Epithelial cell of prostate (primary cell): ENCODE results near the gene PNMA6F.

ENCODE experiments used
- DNase-seq: peaks from one replicate; pipeline ENCODE4 v3.0.0-alpha.2; 2011; ENCODE audit warnings: low read depth, low spot score
- H3K27ac ChIP-seq: fragments of 450-650 bp; 2 replicates; pipeline ENCODE4 v1.5.1; 2017; ENCODE audit warnings: mild to moderate bottlenecking

The PNMA6F gene

GRCh38 chrX:153321381-153322124 is at the start of gene PNMA6F:
Gene PNMA6F (minus strand): TSS chrX:153321767. CDS start chrX:153320674, 1,093 bp downstream.
- no peak for DNase-seq
- H3K27ac ChIP-seq = no peak within 1 kb of the TSS

- DNase-seq = no peak
- H3K27ac ChIP-seq = no peak overlapping the region
Observed at GRCh38 chrX:153371256-153371655, 49.7 kb upstream of the PNMA6F start.

- no peak for DNase-seq
- H3K27ac ChIP-seq = no peak overlapping the region
Observed at GRCh38 chrX:153370293-153371055, 48.9 kb upstream of the PNMA6F start.

- DNase-seq = no peak
Observed at GRCh38 chrX:153366878-153367538, 45.4 kb upstream of the PNMA6F start.

GRCh38 chrX:153366119-153366518 is 44.6 kb upstream of the PNMA6F start:
- H3K27ac ChIP-seq = no peak overlapping the region
- DNase-seq = no peak

More at GRCh38 chrX:153366878-153367538, 45.4 kb upstream of the PNMA6F start:
- no peak overlapping the region for H3K27ac ChIP-seq

GRCh38 chrX:153365670-153366069 is 44.1 kb upstream of the PNMA6F start:
- no peak overlapping the region for H3K27ac ChIP-seq
- no peak for DNase-seq

GRCh38 chrX:153361781-153362397 is 40.3 kb upstream of the PNMA6F start:
- DNase-seq = no peak
- H3K27ac ChIP-seq = no peak overlapping the region

GRCh38 chrX:153357877-153358276 is 36.3 kb upstream of the PNMA6F start:
- no peak for DNase-seq
- H3K27ac ChIP-seq = no peak overlapping the region

GRCh38 chrX:153353416-153353815 is 31.8 kb upstream of the PNMA6F start:
- no peak for DNase-seq
- H3K27ac ChIP-seq = no peak overlapping the region

- no peak overlapping the region for H3K27ac ChIP-seq
- no peak for DNase-seq
Observed at GRCh38 chrX:153352858-153353257, 31.3 kb upstream of the PNMA6F start.

GRCh38 chrX:153351981-153352380 is 30.4 kb upstream of the PNMA6F start:
- no peak overlapping the region for H3K27ac ChIP-seq
- no peak for DNase-seq

GRCh38 chrX:153349952-153350351 is 28.4 kb upstream of the PNMA6F start:
- no peak for DNase-seq
- H3K27ac ChIP-seq = no peak overlapping the region

GRCh38 chrX:153348421-153348820 is 26.9 kb upstream of the PNMA6F start:
- no peak overlapping the region for H3K27ac ChIP-seq
- no peak for DNase-seq

- no peak overlapping the region for H3K27ac ChIP-seq
- DNase-seq = no peak
Observed at GRCh38 chrX:153347530-153347929, 26.0 kb upstream of the PNMA6F start.

- DNase-seq = no peak
- no peak overlapping the region for H3K27ac ChIP-seq
Observed at GRCh38 chrX:153343674-153344073, 22.1 kb upstream of the PNMA6F start.

GRCh38 chrX:153342762-153343558 is 21.4 kb upstream of the PNMA6F start:
- H3K27ac ChIP-seq = no peak overlapping the region
- DNase-seq = no peak

- no peak for DNase-seq
- no peak overlapping the region for H3K27ac ChIP-seq
Observed at GRCh38 chrX:153340111-153340510, 18.5 kb upstream of the PNMA6F start.

GRCh38 chrX:153339662-153340061 is 18.1 kb upstream of the PNMA6F start:
- DNase-seq = no peak
- no peak overlapping the region for H3K27ac ChIP-seq

GRCh38 chrX:153338836-153339235 is 17.3 kb upstream of the PNMA6F start:
- H3K27ac ChIP-seq = no peak overlapping the region
- DNase-seq = no peak

GRCh38 chrX:153336988-153337387 is 15.4 kb upstream of the PNMA6F start:
- no peak overlapping the region for H3K27ac ChIP-seq
- DNase-seq = no peak
